HepG2 (cell line): ENCODE data around the gene ZSCAN31. TPM values are rescaled to one million over a fixed set of nuclear protein-coding genes. Genes with fewer than 3 reads are reported as not detected.
A peak's percentile ranks its signal among the peaks of the same experiment; 100 is the strongest.

Experiments used
- DMTF1 ChIP-seq: sonication (generic); formaldehyde crosslinking; IDR thresholded peaks from 2 replicates; pipeline ENCODE4 v1.4.0; 2020; ENCODE audit warnings: mild to moderate bottlenecking, missing genetic modification reagents
- FOXA1 ChIP-seq, 2 experiments: fragments of 450-650 bp in 1 of 2; sonication (generic) in 1 of 2; formaldehyde crosslinking in 1 of 2; IDR thresholded peaks; 2 replicates each; pipeline versions ENCODE4 v1.4.0 to v1.6.1; 2016 to 2020; ENCODE audit warnings: missing genetic modification reagents in 1 of 2
- FOXJ3 ChIP-seq: sonication (generic); formaldehyde crosslinking; IDR thresholded peaks from 2 replicates; pipeline ENCODE4 v1.4.0; 2020; ENCODE audit warnings: missing genetic modification reagents, mild to moderate bottlenecking, borderline replicate concordance
- IKZF5 ChIP-seq: IDR thresholded peaks from 2 replicates; pipeline ENCODE4 v1.6.1; 2018; ENCODE audit warnings: missing genetic modification reagents, mild to moderate bottlenecking, missing compliant biosample characterization
- MBNL3 ChIP-seq: fragments of 250-450 bp; sonication (Bioruptor Pico); conservative IDR thresholded peaks from 2 replicates; pipeline ENCODE4 v1.8.0; 2022; ENCODE audit warnings: mild to moderate bottlenecking, inconsistent platforms
- MTF1 ChIP-seq: sonication (generic); formaldehyde crosslinking; IDR thresholded peaks from 2 replicates; pipeline ENCODE4 v1.5.0; 2020; ENCODE audit warnings: missing genetic modification reagents
- NFKBIZ ChIP-seq: IDR thresholded peaks from 2 replicates; pipeline ENCODE4 v1.6.1; 2018; ENCODE audit warnings: missing genetic modification reagents, missing compliant biosample characterization
- PAF1 ChIP-seq: IDR thresholded peaks from 2 replicates; pipeline ENCODE4 v1.6.1; 2016; ENCODE audit warnings: missing genetic modification reagents, missing compliant biosample characterization
- TFAP4 ChIP-seq: sonication (generic); IDR thresholded peaks from 2 replicates; pipeline ENCODE4 v1.6.1; 2016; ENCODE audit warnings: low read depth, borderline replicate concordance
- TOPORS ChIP-seq: sonication (generic); formaldehyde crosslinking; IDR thresholded peaks from 2 replicates; pipeline ENCODE4 v1.8.0; 2023; ENCODE audit warnings: mild to moderate bottlenecking, missing genetic modification reagents
- ZC3H13 ChIP-seq: sonication (generic); formaldehyde crosslinking; IDR thresholded peaks from 2 replicates; pipeline ENCODE4 v1.8.1; 2023; ENCODE audit warnings: mild to moderate bottlenecking, missing genetic modification reagents, moderate library complexity
- ZFP36 ChIP-seq: fragments of 150-350 bp; IDR thresholded peaks from 2 replicates; pipeline ENCODE4 v1.6.1; 2018; ENCODE audit warnings: borderline replicate concordance, low read length, low read depth; ENCODE audit not compliant: partially characterized antibody
- ZNF121 ChIP-seq: sonication (generic); formaldehyde crosslinking; IDR thresholded peaks from 2 replicates; pipeline ENCODE4 v1.5.0; 2020; ENCODE audit warnings: mild to moderate bottlenecking, missing genetic modification reagents
- ZNF503 ChIP-seq: sonication (generic); formaldehyde crosslinking; IDR thresholded peaks from 2 replicates; pipeline ENCODE4 v1.4.0; 2020; ENCODE audit warnings: missing genetic modification reagents
- ZNF556 ChIP-seq: sonication (generic); formaldehyde crosslinking; IDR thresholded peaks from 2 replicates; pipeline ENCODE4 v1.4.0; 2020; ENCODE audit warnings: mild to moderate bottlenecking, missing genetic modification reagents, borderline replicate concordance
- ZNF605 ChIP-seq: sonication (generic); formaldehyde crosslinking; IDR thresholded peaks from 2 replicates; pipeline ENCODE4 v1.8.0; 2022; ENCODE audit warnings: mild to moderate bottlenecking, missing genetic modification reagents
- ZNF674 ChIP-seq: sonication (generic); formaldehyde crosslinking; IDR thresholded peaks from 2 replicates; pipeline ENCODE4 v1.5.0; 2020; ENCODE audit warnings: low read depth, mild to moderate bottlenecking, missing genetic modification reagents
- polyA plus RNA-seq, 8 experiments: library from polyadenylated mRNA; depleted of rRNA in 3 of 8; stranded (reverse) in 7 of 8; unstranded in 1 of 8; fragments of >200 nt; fragmentation: Illumina TruSeq in 4 of 8; extraction: Trizol in 4 of 8; gene quantifications; 2 replicates each; pipeline versions ENCODE4 v1.2.1 to v1.2.3, GENCODE V29; 2011 to 2016; ENCODE audit warnings: low read depth in 4 of 8, missing spikeins in 1 of 8, mixed read lengths in 1 of 8; ENCODE audit not compliant: insufficient read depth in 1 of 8
- total RNA-seq, 5 experiments: library from RNA; depleted of rRNA; stranded (reverse); fragments of >200 nt; fragmentation: Illumina TruSeq; extraction: Trizol; gene quantifications; 2 replicates each; pipeline ENCODE4 v1.2.3, GENCODE V29; 2016; ENCODE audit warnings: low read depth in 1 of 5
- TF ChIP-seq, protein P1 (sequence below): sonication (generic); formaldehyde crosslinking; IDR thresholded peaks from 2 replicates; pipeline ENCODE4 v1.5.0; 2020; ENCODE audit warnings: missing genetic modification reagents, mild to moderate bottlenecking, borderline replicate concordance
- TF ChIP-seq, protein P2 (sequence below), 2 experiments: fragments of 450-650 bp in 1 of 2; sonication (generic) in 1 of 2; formaldehyde crosslinking; IDR thresholded peaks; 2 replicates each; pipeline versions ENCODE4 v1.5.0 to v1.8.0; 2020 to 2022; ENCODE audit warnings: mild to moderate bottlenecking in 1 of 2, missing genetic modification reagents in 1 of 2

The ZSCAN31 gene
- total and polyA plus RNA-seq, 2 of the 13 experiments (the other 11 are each of a cell fraction or from before 2014, with no cell fraction given) = 5.3 to 6.2 TPM

- TF ChIP-seq ZNF503 (CRISPR knock-in tag) (0 out of 2 replicates have a peak, but pooled peaks have one; percentile 25), FOXA1 (IDR thresholded peaks at IDR 0.05) (no peak), FOXA1 (CRISPR knock-in tag; IDR thresholded peaks at IDR 0.05) (no peak; the same call in 1 of the 2 replicates), ZNF674 (CRISPR knock-in tag) (no peak), ZNF605 (CRISPR knock-in tag) (peak; percentile 93), MBNL3 (CRISPR knock-in tag) (no peak), ZNF556 (CRISPR knock-in tag) (peak; percentile 84; the same call in 1 of the 2 replicates), DMTF1 (CRISPR knock-in tag) (peak; percentile 66; the same call in 1 of the 2 replicates), TFAP4 (peak; percentile 5; the same call in 1 of the 2 replicates), ZC3H13 (CRISPR knock-in tag) (peak; percentile 78; the same call in 1 of the 2 replicates), MTF1 (CRISPR knock-in tag) (no peak), FOXJ3 (CRISPR knock-in tag) (no peak; the same call in 1 of the 2 replicates), NFKBIZ (no peak), PAF1 (CRISPR knock-in tag) (no peak), ZFP36 (no peak), ZNF121 (no peak), IKZF5 (CRISPR knock-in tag) (peak; percentile 93), TOPORS (no peak)
- TF ChIP-seq, protein P1, sequence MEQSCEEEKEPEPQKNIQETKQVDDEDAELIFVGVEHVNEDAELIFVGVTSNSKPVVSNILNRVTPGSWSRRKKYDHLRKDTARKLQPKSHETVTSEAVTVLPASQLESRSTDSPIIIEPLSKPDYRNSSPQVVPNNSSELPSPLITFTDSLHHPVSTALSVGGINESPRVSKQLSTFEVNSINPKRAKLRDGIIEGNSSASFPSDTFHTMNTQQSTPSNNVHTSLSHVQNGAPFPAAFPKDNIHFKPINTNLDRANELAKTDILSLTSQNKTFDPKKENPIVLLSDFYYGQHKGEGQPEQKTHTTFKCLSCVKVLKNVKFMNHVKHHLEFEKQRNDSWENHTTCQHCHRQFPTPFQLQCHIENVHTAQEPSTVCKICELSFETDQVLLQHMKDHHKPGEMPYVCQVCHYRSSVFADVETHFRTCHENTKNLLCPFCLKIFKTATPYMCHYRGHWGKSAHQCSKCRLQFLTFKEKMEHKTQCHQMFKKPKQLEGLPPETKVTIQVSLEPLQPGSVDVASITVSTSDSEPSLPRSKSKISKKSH = peak; percentile 89; the same call in 1 of the 2 replicates
- TF ChIP-seq, protein P2, sequence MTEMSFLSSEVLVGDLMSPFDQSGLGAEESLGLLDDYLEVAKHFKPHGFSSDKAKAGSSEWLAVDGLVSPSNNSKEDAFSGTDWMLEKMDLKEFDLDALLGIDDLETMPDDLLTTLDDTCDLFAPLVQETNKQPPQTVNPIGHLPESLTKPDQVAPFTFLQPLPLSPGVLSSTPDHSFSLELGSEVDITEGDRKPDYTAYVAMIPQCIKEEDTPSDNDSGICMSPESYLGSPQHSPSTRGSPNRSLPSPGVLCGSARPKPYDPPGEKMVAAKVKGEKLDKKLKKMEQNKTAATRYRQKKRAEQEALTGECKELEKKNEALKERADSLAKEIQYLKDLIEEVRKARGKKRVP (CRISPR knock-in tag; IDR thresholded peaks at IDR 0.05) = peak in 1 of 2 experiments; percentile 68; a peak in 2 of 4 replicates
Observed at GRCh38 chr6:28349892-28350737, 14.2 kb upstream of the ZSCAN31 start, which contains the start of gene ZKSCAN3 (continued).
